GM20000 (cell line): Measurements from ENCODE around the gene NLGN1.

ENCODE experiments used
- DNase-seq: peaks from one replicate; pipeline ENCODE4 v3.0.0; 2012; ENCODE audit warnings: low spot score
- CTCF ChIP-seq: IDR thresholded peaks from 2 replicates; pipeline ENCODE4 v1.5.1; 2012; ENCODE audit warnings: mild to moderate bottlenecking, control low read depth; ENCODE audit errors: extremely low read depth, missing control alignments

NLGN1 gene

DNA sequence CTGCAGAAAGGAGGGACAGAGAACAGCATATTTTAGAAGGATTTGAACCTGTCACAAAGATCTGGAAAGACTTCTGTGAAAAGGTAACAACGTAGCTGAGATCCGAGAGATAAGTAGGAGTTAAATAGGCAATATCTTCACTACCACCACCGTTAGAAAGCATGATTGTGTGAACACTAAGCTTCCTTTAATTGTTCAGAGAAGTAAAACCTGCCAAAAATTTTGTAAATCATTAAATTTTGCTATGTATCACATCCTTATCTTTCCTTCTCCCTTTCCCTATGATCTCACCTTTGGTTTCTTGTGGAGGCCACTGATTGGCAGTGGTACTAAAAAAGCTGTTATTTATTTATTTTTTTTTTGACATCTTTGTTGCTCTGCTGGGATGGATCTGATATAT lies 346.9 kb downstream of the NLGN1 start:
- TF ChIP-seq CTCF: no peak
- no peak for DNase-seq

GRCh38 chr3:173744895-173745294 lies 347.4 kb downstream of the NLGN1 start:
- TF ChIP-seq CTCF: no peak
- no peak for DNase-seq

- DNase-seq: no peak
- TF ChIP-seq CTCF: no peak
These were observed 348.6 kb downstream of the NLGN1 start for GRCh38 chr3:173745952-173746682.

- TF ChIP-seq CTCF: no peak
- DNase-seq: no peak
These were observed 349.9 kb downstream of the NLGN1 start for GRCh38 chr3:173747427-173747826.

- DNase-seq: no peak
- TF ChIP-seq CTCF: no peak
These were observed 350.6 kb downstream of the NLGN1 start for GRCh38 chr3:173748105-173748504.

DNA sequence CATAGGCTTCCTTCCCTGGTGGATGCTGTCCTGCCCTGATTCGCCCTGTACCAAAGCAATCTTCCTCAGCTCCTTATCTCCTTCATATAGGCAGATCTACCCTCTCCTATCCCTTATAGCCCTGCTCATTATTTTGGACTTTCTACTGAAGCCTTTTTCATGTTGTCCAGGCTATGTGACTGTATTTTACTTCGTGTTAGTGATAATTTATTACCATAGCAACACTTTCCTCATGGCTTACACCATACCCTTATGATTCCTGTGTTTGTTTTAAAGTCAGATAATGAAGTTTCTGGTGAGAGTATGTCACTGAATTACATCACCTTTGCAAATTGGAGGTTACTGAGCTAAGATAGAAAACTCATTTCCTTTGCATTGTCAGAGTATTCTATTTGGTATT lies 352.6 kb downstream of the NLGN1 start:
- no peak for TF ChIP-seq CTCF

GRCh38 chr3:173750591-173750990 lies 353.0 kb downstream of the NLGN1 start:
- no peak for DNase-seq
- no peak for TF ChIP-seq CTCF

More for the DNA sequence above, 352.6 kb downstream of the NLGN1 start:
- no peak for DNase-seq
